GM12892 (cell line): Measurements from ENCODE around the gene EFL1.
"Not testable (repeated sequence)": the region's sequence is repeated elsewhere in the genome, so short reads cannot be mapped to it uniquely, and the experiment has no call there.

Source experiments
- POLR2A ChIP-seq: IDR thresholded peaks from 2 replicates; pipeline ENCODE4 v1.6.1; 2011; ENCODE audit warnings: low read depth, low read length, control low read depth
- TAF1 ChIP-seq: IDR thresholded peaks from 2 replicates; pipeline ENCODE4 v1.6.1; 2011; ENCODE audit warnings: low read depth, mild to moderate bottlenecking, control low read depth, low read length, borderline replicate concordance

- not testable (repeated sequence) for TF ChIP-seq POLR2A, TAF1
These were observed 66.7 kb downstream of the EFL1 start for GRCh38 chr15:82195818-82196217.
